Natural killer cell (primary cell): ENCODE results near the gene SH3PXD2A. TPM values are rescaled to one million over a fixed set of nuclear protein-coding genes. Genes with fewer than 3 reads are reported as not detected.
A peak's percentile ranks its signal among the peaks of the same experiment; 100 is the strongest.

Experiments
- ATAC-seq, 3 donors: fragments of 150-1000 bp in 2 of 3; fragments of 200-7000 bp in 1 of 3; cut with Tn5 transposase; 1 replicate in 1 of 3; 2 replicates in 2 of 3; pipeline ENCODE4 v1.10.0; 2021; ENCODE audit warnings: mild to moderate bottlenecking in 2 of 3, moderate library complexity in 2 of 3
- DNase-seq, 2 donors: peaks; one replicate each; pipeline versions ENCODE4 v3.0.0 to v3.0.0-alpha.2; 2013 to 2021; ENCODE audit warnings: mixed read lengths in 1 of 2
- H3K27ac ChIP-seq: one replicate; pipeline ENCODE4 v1.5.1; 2013; ENCODE audit warnings: mild to moderate bottlenecking, low read length
- H3K27me3 ChIP-seq: one replicate; pipeline ENCODE4 v1.6.1; 2013; ENCODE audit warnings: low read length; ENCODE audit not compliant: control insufficient read depth, insufficient read depth
- H3K36me3 ChIP-seq: one replicate; pipeline ENCODE4 v1.6.1; 2013; ENCODE audit warnings: low read length; ENCODE audit not compliant: control insufficient read depth, insufficient read depth
- H3K4me1 ChIP-seq: one replicate; pipeline ENCODE4 v1.6.1; 2013; ENCODE audit warnings: low read length; ENCODE audit not compliant: control insufficient read depth, insufficient read depth
- H3K4me3 ChIP-seq: one replicate; pipeline ENCODE4 v1.5.1; 2013; ENCODE audit warnings: low read length
- H3K9me3 ChIP-seq: one replicate; pipeline ENCODE4 v1.6.1; 2013; ENCODE audit warnings: low read length; ENCODE audit not compliant: control insufficient read depth, insufficient read depth
- H3K27ac Mint-ChIP-seq, 2 donors: one replicate each; pipeline ENCODE4 v1.8.0; 2022; ENCODE audit warnings: mild to moderate bottlenecking in 2 of 2, mixed read lengths in 2 of 2, moderate library complexity in 1 of 2
- H3K27me3 Mint-ChIP-seq, 2 donors: one replicate each; pipeline ENCODE4 v1.8.0; 2022; ENCODE audit warnings: low read depth in 2 of 2, mixed read lengths in 2 of 2
- H3K36me3 Mint-ChIP-seq: one replicate; pipeline ENCODE4 v1.8.0; 2022; ENCODE audit warnings: mixed read lengths
- H3K4me1 Mint-ChIP-seq, 2 donors: one replicate each; pipeline ENCODE4 v1.8.0; 2022; ENCODE audit warnings: mixed read lengths in 2 of 2
- H3K4me3 Mint-ChIP-seq: one replicate; pipeline ENCODE4 v1.8.0; 2022; ENCODE audit warnings: mild to moderate bottlenecking, moderate library complexity, mixed read lengths
- H3K9me3 Mint-ChIP-seq, 2 donors: one replicate each; pipeline ENCODE4 v1.8.0; 2022; ENCODE audit warnings: mixed read lengths in 2 of 2
- WGBS: methylation state at CpG from one replicate; pipeline ENCODE4 v1.1.7; 2013; ENCODE audit warnings: missing lambda C conversion rate; ENCODE audit not compliant: insufficient coverage; 5-methylcytosine and 5-hydroxymethylcytosine counted together
- intact Hi-C: fragments of 100-400 bp; cut with micrococcal nuclease; formaldehyde crosslinking; loops from one replicate; pipeline ENCODE4 v1.14.2; 2022
- total RNA-seq, 4 donors: library from RNA; stranded (reverse); fragments of 120-200 nt in 1 of 4; gene quantifications; one replicate each; pipeline versions ENCODE4 v1.2.3 to v1.2.4, GENCODE V29; 2013 to 2022
- TF ChIP-seq, protein P1 (sequence below): fragments of 200-600 bp; IDR thresholded peaks from one replicate; pipeline ENCODE4 v1.8.0; 2022; ENCODE audit warnings: antibody characterized with exemption

Gene SH3PXD2A
- total RNA-seq, 3 donors from 2014 or later (not counting 1 experiment from before 2014, with no cell fraction given) = 3.3 to 7.0 (median 4.9) TPM

DNA sequence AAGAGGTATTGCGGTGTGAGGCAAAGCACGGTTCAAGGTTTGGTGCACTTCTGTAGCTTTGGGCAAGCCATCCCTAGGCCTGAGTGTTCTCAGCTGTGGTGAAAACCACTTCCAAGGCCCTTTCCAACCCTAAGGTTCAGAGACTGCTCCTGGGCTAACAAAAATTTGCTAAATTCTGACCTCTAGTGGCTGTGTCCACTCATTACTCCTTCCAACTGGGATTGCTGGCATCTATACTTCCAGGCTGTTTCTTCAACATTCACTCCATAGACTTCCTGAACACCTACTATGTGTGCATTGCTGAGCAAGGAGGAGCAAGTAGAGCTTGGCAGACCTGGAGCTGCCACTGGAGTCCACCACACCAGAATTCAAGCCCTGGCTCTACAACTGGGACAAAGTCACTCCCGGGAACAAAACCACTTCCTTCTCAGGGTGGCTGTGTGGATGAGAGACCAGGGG, 29.3 kb upstream of the SH3PXD2A start:
- TF ChIP-seq, protein P1, sequence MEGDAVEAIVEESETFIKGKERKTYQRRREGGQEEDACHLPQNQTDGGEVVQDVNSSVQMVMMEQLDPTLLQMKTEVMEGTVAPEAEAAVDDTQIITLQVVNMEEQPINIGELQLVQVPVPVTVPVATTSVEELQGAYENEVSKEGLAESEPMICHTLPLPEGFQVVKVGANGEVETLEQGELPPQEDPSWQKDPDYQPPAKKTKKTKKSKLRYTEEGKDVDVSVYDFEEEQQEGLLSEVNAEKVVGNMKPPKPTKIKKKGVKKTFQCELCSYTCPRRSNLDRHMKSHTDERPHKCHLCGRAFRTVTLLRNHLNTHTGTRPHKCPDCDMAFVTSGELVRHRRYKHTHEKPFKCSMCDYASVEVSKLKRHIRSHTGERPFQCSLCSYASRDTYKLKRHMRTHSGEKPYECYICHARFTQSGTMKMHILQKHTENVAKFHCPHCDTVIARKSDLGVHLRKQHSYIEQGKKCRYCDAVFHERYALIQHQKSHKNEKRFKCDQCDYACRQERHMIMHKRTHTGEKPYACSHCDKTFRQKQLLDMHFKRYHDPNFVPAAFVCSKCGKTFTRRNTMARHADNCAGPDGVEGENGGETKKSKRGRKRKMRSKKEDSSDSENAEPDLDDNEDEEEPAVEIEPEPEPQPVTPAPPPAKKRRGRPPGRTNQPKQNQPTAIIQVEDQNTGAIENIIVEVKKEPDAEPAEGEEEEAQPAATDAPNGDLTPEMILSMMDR = peak; percentile 57

DNA sequence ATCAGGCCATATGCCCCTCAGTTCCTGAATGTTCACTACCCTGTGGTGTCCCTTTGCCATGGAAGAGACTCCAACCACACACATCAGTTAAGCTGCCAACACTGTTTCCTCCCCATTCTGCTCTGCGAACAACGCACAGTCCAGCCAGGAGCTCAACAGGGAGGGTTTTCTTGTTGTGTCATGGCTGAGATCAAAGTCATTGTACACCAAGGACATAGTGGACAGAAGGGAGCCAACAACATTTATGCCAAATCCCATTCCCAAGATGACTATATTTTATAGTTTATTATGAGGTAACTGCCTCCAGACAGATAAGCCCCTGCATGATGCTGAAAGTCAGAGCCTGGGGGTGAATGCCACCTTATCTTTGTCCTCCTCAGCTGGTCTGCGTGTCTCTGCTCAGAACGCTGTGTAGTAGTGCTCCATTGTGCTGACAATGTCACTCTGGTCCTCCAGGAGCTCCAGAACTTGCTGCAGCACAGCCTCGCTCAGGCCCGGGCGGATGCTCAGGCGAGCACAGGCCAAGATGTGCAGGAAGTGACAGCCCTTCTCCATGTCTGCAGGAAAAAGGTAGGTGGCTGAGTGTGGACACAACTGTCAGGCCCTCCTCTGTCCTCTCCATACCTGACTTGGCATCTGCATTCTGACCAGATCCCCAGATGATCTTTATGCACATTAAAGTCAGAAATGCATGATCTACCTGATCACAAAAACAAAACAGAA, 27.1 kb upstream of the SH3PXD2A start:
- intact Hi-C loops = no loop called here
- Mint-ChIP-seq H3K36me3 (peaks cover 19% of the 10 kb centered on the region), H3K4me3 (no peak overlapping the region), H3K27ac (no peak overlapping the region), H3K9me3 (no peaks in the 10 kb centered on the region), H3K4me1 (peaks cover 0 to 6% of the 10 kb centered on the region in 2 donors), H3K27me3 (no peaks in the 10 kb centered on the region)
- Histone ChIP-seq H3K9me3 (no peaks in the 10 kb centered on the region), H3K4me1 (no peaks in the 10 kb centered on the region), H3K36me3 (peaks cover 88% of the 10 kb centered on the region), H3K4me3 (no peak overlapping the region), H3K27ac (no peak overlapping the region), H3K27me3 (no peaks in the 10 kb centered on the region)
- 95% methylated on average over 7 of the region's 8 CpGs for WGBS
- ATAC-seq (no peak), DNase-seq (no peak)
- TF ChIP-seq, protein P1 = no peak

More for the DNA sequence above, 29.3 kb upstream of the SH3PXD2A start:
- Mint-ChIP-seq H3K9me3 (no peaks in the 10 kb centered on the region), H3K4me1 (peaks cover 10 to 17% of the 10 kb centered on the region in 2 donors), H3K4me3 (no peak overlapping the region), H3K27me3 (no peaks in the 10 kb centered on the region), H3K27ac (peak overlapping the region in 1 of 2 donors; percentile 58), H3K36me3 (peaks cover 10% of the 10 kb centered on the region)
- Histone ChIP-seq H3K9me3 (no peaks in the 10 kb centered on the region), H3K4me1 (no peaks in the 10 kb centered on the region), H3K27ac (no peak overlapping the region), H3K36me3 (peaks cover 83% of the 10 kb centered on the region), H3K4me3 (no peak overlapping the region), H3K27me3 (no peaks in the 10 kb centered on the region)
- WGBS = 76% methylated on average over 2 of the region's 3 CpGs
- DNase-seq (peak in 1 of 2 donors; percentile 51), ATAC-seq (peak in 2 of 3 donors; percentile 37 to 54)
- intact Hi-C loops = loop anchor here (1.0 kb wide), 1 partner anchor 171 kb away; no protein-coding TSS in a partner anchor

DNA sequence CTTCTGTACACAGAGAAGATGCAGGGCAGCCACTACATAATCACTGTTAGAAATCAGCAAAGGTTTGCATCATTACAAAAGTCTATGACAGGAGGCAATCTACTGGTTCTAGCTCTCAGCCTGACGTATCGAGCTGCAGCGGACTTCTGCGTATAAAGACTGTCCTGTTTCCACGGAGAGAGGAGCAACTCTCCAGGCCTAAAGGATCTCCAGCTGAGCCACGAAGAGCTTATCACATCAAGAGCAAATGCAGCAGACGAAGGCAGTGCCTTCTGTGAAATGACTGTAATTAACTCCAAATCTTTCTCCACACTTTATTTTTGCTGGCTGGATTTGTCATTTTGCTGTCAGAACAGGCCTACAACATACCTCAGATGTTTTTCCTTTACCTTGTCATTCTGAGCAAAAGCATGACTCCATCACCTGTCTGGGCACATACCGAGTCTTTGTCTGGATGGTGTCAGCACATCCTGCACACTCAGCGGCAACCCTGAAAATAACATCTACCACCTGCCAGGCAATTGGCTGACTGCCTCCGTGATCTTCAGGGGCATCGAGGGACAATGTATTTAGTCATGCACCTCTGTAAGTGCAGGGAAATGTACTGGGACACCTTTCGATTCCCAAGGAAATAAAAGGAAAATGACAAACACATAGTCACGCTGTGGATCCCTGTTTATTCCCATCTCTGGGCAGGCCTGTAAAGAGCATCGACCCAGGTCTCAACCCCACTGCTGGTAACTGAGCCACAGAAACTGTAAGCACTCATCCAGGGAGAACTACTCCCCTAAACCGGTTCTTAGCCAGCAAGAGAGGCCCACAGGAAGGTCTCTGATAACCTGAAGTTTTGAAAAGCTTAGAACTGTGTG, 26.3 kb upstream of the SH3PXD2A start:
- Mint-ChIP-seq H3K36me3 (peaks cover 19% of the 10 kb centered on the region), H3K4me1 (peaks cover 3 to 6% of the 10 kb centered on the region in 2 donors), H3K27me3 (no peaks in the 10 kb centered on the region), H3K4me3 (no peak overlapping the region), H3K9me3 (no peaks in the 10 kb centered on the region), H3K27ac (no peak overlapping the region)
- 99% methylated on average over 15 of the region's 15 CpGs for WGBS
- ATAC-seq (no peak), DNase-seq (no peak)
- Histone ChIP-seq H3K4me1 (no peaks in the 10 kb centered on the region), H3K4me3 (no peak overlapping the region), H3K36me3 (peaks cover 86% of the 10 kb centered on the region), H3K27me3 (no peaks in the 10 kb centered on the region), H3K9me3 (no peaks in the 10 kb centered on the region), H3K27ac (no peak overlapping the region)
- intact Hi-C loops = no loop called here
- TF ChIP-seq, protein P1 = no peak
